IMR-90 (cell line): Measurements from ENCODE around the gene BBS12. TPM values are rescaled to one million over a fixed set of nuclear protein-coding genes. Genes with fewer than 3 reads are reported as not detected.

Experiments used
- ATAC-seq: fragments of 200-7000 bp; cut with Tn5 transposase; 2 replicates; pipeline ENCODE4 v1.9.1; 2020; ENCODE audit warnings: low read depth, mild to moderate bottlenecking, moderate library complexity
- BruUV-seq: library from RNA; stranded (reverse); fragments of 400-500 nt; replicated peaks from 2 replicates; lab custom pipeline; 2021; lab: Mats Ljungman, UMichigan
- CTCF ChIA-PET: fragments of 300-600 bp; formaldehyde crosslinking; extraction: SDS; loops from one replicate; lab custom pipeline; 2021; ENCODE audit warnings: antibody characterized with exemption; lab: Yijun Ruan, JAX
- POLR2A ChIA-PET: fragments of 300-600 bp; sonication (Branson Sonifier 250); formaldehyde crosslinking; loops from one replicate; lab custom pipeline; 2022; ENCODE audit warnings: antibody characterized with exemption; ENCODE audit not compliant: unreplicated experiment; lab: Charles Lee
- DNase-seq: peaks from one replicate; pipeline ENCODE4 v3.0.0; 2013
- H2AFZ ChIP-seq: replicated peaks from 2 replicates; pipeline ENCODE3; 2013; ENCODE audit warnings: low read length, mild to moderate bottlenecking; ENCODE audit not compliant: poor library complexity
- H2AK5ac ChIP-seq: 2 replicates; pipeline ENCODE4 v1.6.1; 2013; ENCODE audit warnings: low read depth, low read length, inconsistent platforms
- H2AK9ac ChIP-seq: replicated peaks from 2 replicates; pipeline ENCODE3; 2013; ENCODE audit warnings: mild to moderate bottlenecking, low read depth, low read length, moderate library complexity; ENCODE audit not compliant: poor library complexity
- H2BK120ac ChIP-seq: 2 replicates; pipeline ENCODE4 v1.6.1; 2013; ENCODE audit warnings: low read depth, low read length, inconsistent platforms
- H2BK15ac ChIP-seq: 3 replicates; pipeline ENCODE4 v1.6.1; 2013; ENCODE audit warnings: low read depth, low read length, inconsistent platforms
- H2BK20ac ChIP-seq: 2 replicates; pipeline ENCODE4 v1.6.1; 2013; ENCODE audit warnings: low read depth, mild to moderate bottlenecking, inconsistent platforms, low read length, moderate library complexity
- H2BK5ac ChIP-seq: 2 replicates; pipeline ENCODE4 v1.6.1; 2013; ENCODE audit warnings: mild to moderate bottlenecking, low read depth, low read length, inconsistent platforms; ENCODE audit not compliant: poor library complexity, severe bottlenecking
- H3K14ac ChIP-seq: replicated peaks from 2 replicates; pipeline ENCODE4 v1.6.1; 2013; ENCODE audit warnings: low read depth, low read length, inconsistent platforms
- H3K18ac ChIP-seq: 2 replicates; pipeline ENCODE4 v1.6.1; 2013; ENCODE audit warnings: low read depth, low read length, control low read depth
- H3K23ac ChIP-seq: 2 replicates; pipeline ENCODE4 v1.6.1; 2013; ENCODE audit warnings: low read depth, low read length, inconsistent platforms
- H3K27ac ChIP-seq: 2 replicates; pipeline ENCODE4 v1.5.1; 2013; ENCODE audit warnings: mild to moderate bottlenecking, control low read depth, low read length; ENCODE audit not compliant: insufficient read depth
- H3K27me3 ChIP-seq: 2 replicates; pipeline ENCODE4 v1.6.1; 2013; ENCODE audit warnings: low read length; ENCODE audit not compliant: control insufficient read depth, insufficient read depth
- H3K36me3 ChIP-seq: 2 replicates; pipeline ENCODE4 v1.6.1; 2013; ENCODE audit warnings: low read length, mixed read lengths; ENCODE audit not compliant: control insufficient read depth, insufficient read depth
- H3K4ac ChIP-seq: 2 replicates; pipeline ENCODE4 v1.6.1; 2013; ENCODE audit warnings: low read depth, low read length, inconsistent platforms
- H3K4me1 ChIP-seq: 2 replicates; pipeline ENCODE4 v1.6.1; 2013; ENCODE audit warnings: low read length, mixed read lengths; ENCODE audit not compliant: control insufficient read depth, insufficient read depth
- H3K4me2 ChIP-seq: 2 replicates; pipeline ENCODE4 v1.6.1; 2013; ENCODE audit warnings: low read depth, mild to moderate bottlenecking, control low read depth, low read length, moderate library complexity
- H3K4me3 ChIP-seq: 2 replicates; pipeline ENCODE4 v1.5.1; 2013; ENCODE audit warnings: low read depth, mild to moderate bottlenecking, control low read depth, low read length, moderate library complexity; ENCODE audit not compliant: insufficient read depth
- H3K56ac ChIP-seq: 2 replicates; pipeline ENCODE4 v1.6.1; 2013; ENCODE audit warnings: low read length, inconsistent platforms; ENCODE audit not compliant: insufficient read depth; ENCODE audit errors: extremely low read depth
- H3K79me1 ChIP-seq, 2 experiments: 2 replicates each; pipeline ENCODE4 v1.6.1; 2013; ENCODE audit warnings: low read length in 2 of 2, inconsistent platforms in 1 of 2, low read depth in 1 of 2
- H3K9ac ChIP-seq: 2 replicates; pipeline ENCODE4 v1.6.1; 2013; ENCODE audit warnings: low read depth, low read length, control low read depth
- H3K9me1 ChIP-seq: 2 replicates; pipeline ENCODE4 v1.6.1; 2013; ENCODE audit warnings: low read length, inconsistent platforms; ENCODE audit not compliant: insufficient read depth
- H3K9me3 ChIP-seq: 2 replicates; pipeline ENCODE4 v1.6.1; 2013; ENCODE audit warnings: low read length; ENCODE audit not compliant: control insufficient read depth, insufficient read depth
- H4K20me1 ChIP-seq: 2 replicates; pipeline ENCODE4 v1.6.1; 2013; ENCODE audit warnings: low read length, inconsistent platforms; ENCODE audit not compliant: insufficient read depth
- H4K5ac ChIP-seq: 2 replicates; pipeline ENCODE4 v1.6.1; 2013; ENCODE audit warnings: mild to moderate bottlenecking, low read depth, low read length, control low read depth
- H4K8ac ChIP-seq, 2 experiments: 2 replicates each; pipeline ENCODE4 v1.6.1; 2013; ENCODE audit warnings: low read depth in 2 of 2, low read length in 2 of 2, control low read depth in 1 of 2, inconsistent platforms in 1 of 2
- H4K91ac ChIP-seq: 2 replicates; pipeline ENCODE4 v1.6.1; 2013; ENCODE audit warnings: low read depth, low read length, inconsistent platforms; ENCODE audit not compliant: insufficient read depth
- BHLHE40 ChIP-seq: fragments of 150-350 bp; IDR thresholded peaks from 2 replicates; pipeline ENCODE4 v1.6.1; 2016; ENCODE audit warnings: mild to moderate bottlenecking, low read depth, low read length
- MXI1 ChIP-seq: IDR thresholded peaks from 2 replicates; pipeline ENCODE4 v1.6.1; 2012; ENCODE audit warnings: low read depth, mild to moderate bottlenecking, low read length, moderate library complexity, borderline replicate concordance
- WGBS, 2 experiments: methylation state at CpG; one replicate each; pipeline versions ENCODE4 v1.1.5 to v1.1.7; 2013; ENCODE audit warnings: missing lambda C conversion rate in 2 of 2; ENCODE audit not compliant: insufficient read length in 1 of 2; ENCODE audit errors: extremely low coverage in 2 of 2; 5-methylcytosine and 5-hydroxymethylcytosine counted together
- dilution Hi-C: fragments of 300-500 bp; cut with HindIII; formaldehyde crosslinking; loops from one replicate; pipeline ENCODE4 v1.14.3; 2018; ENCODE audit warnings: low sequenced_read_pairs; ENCODE audit not compliant: unreplicated experiment
- in situ Hi-C: fragments of 300-500 bp; cut with MboI; formaldehyde crosslinking; loops from 3 replicates; pipeline ENCODE4 v1.14.3; 2019; ENCODE audit warnings: low sequenced_read_pairs, inconsistent platforms, mixed read lengths
- intact Hi-C: fragments of 100-400 bp; cut with micrococcal nuclease; formaldehyde crosslinking; loops from 2 replicates; pipeline ENCODE4 v1.10.0; 2022
- polyA plus RNA-seq, 3 experiments: library from polyadenylated mRNA; depleted of rRNA; stranded (reverse); fragments of >200 nt; gene quantifications; 2 replicates each; pipeline ENCODE4 v1.2.3, GENCODE V29; 2012; ENCODE audit warnings: low replicate concordance in 1 of 3
- total RNA-seq: library from RNA; depleted of rRNA; stranded (reverse); fragments of >200 nt; gene quantifications from 2 replicates; pipeline ENCODE4 v1.2.3, GENCODE V29; 2012
- TF ChIP-seq, protein P1 (sequence below): fragments of 150-350 bp; IDR thresholded peaks from 2 replicates; pipeline ENCODE4 v1.6.1; 2017; ENCODE audit warnings: mild to moderate bottlenecking, antibody characterized with exemption, low read length, low read depth

Gene BBS12
- total and polyA plus RNA-seq, 2 of the 4 experiments (the other 2 are of a cell fraction) = 1.1 to 5.9 TPM

DNA sequence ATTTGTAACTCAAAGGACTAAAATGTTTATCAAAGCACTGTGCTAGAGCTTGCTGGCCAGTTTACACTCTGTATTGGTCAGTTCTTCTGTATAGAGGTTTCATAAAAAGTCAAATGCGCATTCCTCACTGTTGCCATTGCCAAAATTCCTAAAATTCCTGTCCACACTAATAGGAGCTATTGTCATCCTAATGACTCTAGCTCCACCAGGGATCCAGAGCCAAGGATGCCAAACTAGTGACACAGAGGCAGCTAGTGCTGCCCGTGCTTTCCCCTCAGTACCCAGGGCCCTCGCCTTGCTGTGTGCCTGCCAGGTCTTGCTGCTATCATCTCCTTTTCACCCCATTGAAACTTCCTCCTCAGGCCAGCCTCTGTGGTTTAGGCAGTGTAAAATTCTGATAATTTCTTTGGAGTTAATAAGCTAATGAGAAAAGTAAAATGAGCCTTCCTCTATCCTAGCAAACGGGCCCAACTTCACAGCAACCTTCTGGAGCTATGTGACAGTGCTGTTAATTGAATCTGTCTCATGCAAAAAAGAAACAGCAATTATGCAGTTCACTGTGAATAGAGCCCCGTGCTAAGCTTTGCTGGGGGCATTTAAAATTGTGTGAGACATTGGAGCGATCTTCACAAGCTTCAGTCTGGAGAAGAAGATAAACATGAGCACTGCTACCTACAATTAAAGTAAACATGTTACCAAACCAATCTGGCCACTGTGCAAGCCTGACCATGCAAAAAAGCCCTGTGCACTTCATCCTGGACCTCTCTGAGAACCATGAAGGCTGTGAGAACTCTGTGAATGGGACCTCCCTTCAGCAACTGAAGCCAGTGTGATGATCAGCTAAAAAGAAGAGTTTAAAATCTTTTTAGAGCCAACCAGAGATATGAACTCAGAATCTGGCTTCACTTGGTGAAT lies 51.1 kb downstream of the BBS12 start:
- peak overlapping the region; percentile 31 to 83; a peak in 3 of 4 replicates for H4K8ac ChIP-seq
- peak overlapping the region; percentile 69 for H2AFZ ChIP-seq
- dilution Hi-C loops = no loop called here
- DNase-seq (peak; percentile 87), ATAC-seq (peak; percentile 96)
- H3K4me2 ChIP-seq = peak overlapping the region; percentile 39
- 0 out of 4 replicates have a peak, but pooled peaks cover 0 to 2% of the 10 kb centered on the region in 2 experiments for H3K79me1 ChIP-seq
- H4K5ac ChIP-seq = peak overlapping the region; percentile 1; the same call in 1 of the 2 replicates
- H3K4me1 ChIP-seq = peaks cover 7% of the 10 kb centered on the region
- peak overlapping the region; percentile 42 for H3K14ac ChIP-seq
- BruUV-seq = no TSS peak
- H3K4ac ChIP-seq = peak overlapping the region; percentile 87
- peak overlapping the region; percentile 89 for H4K91ac ChIP-seq
- H3K36me3 ChIP-seq = no peaks in the 10 kb centered on the region
- peak overlapping the region; percentile 68; the same call in 1 of the 2 replicates for H3K18ac ChIP-seq
- H3K9me3 ChIP-seq = no peaks in the 10 kb centered on the region
- H3K27ac ChIP-seq = peak overlapping the region; percentile 19
- in situ Hi-C loops = no loop called here
- peaks cover 2% of the 10 kb centered on the region; the same call in 1 of the 2 replicates for H3K9me1 ChIP-seq
- peak overlapping the region; percentile 39 for H2AK9ac ChIP-seq
- H2AK5ac ChIP-seq = peak overlapping the region; percentile 24
- no peak overlapping the region for H3K4me3 ChIP-seq
- CTCF ChIA-PET = interaction anchor here (1.0 kb wide), 1 partner anchor 131 kb away, joined by 4 read pairs; no protein-coding TSS in a partner anchor
- POLR2A ChIA-PET = no interaction called here
- peak overlapping the region; percentile 84 for H2BK5ac ChIP-seq
- H2BK15ac ChIP-seq = peak overlapping the region; percentile 53; the same call in 2 of the 3 replicates
- peak overlapping the region; percentile 83 for H2BK20ac ChIP-seq
- WGBS, 2 experiments = 0% methylated on average over 2 of the region's 6 CpGs; no CpG with 5 or more reads in 1 of the 2 experiments
- H3K56ac ChIP-seq = peak overlapping the region; percentile 82
- TF ChIP-seq BHLHE40 (peak; percentile 84), MXI1 (peak; percentile 18; the same call in 1 of the 2 replicates)
- TF ChIP-seq, protein P1, sequence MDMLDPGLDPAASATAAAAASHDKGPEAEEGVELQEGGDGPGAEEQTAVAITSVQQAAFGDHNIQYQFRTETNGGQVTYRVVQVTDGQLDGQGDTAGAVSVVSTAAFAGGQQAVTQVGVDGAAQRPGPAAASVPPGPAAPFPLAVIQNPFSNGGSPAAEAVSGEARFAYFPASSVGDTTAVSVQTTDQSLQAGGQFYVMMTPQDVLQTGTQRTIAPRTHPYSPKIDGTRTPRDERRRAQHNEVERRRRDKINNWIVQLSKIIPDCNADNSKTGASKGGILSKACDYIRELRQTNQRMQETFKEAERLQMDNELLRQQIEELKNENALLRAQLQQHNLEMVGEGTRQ = no peak
- no peaks in the 10 kb centered on the region for H4K20me1 ChIP-seq
- H3K23ac ChIP-seq = peak overlapping the region; percentile 43
- intact Hi-C loops = loop anchor here (1.0 kb wide), 1 partner anchor 13 kb away; no protein-coding TSS in a partner anchor
- peak overlapping the region; percentile 72 for H2BK120ac ChIP-seq
- peak overlapping the region; percentile 28; the same call in 1 of the 2 replicates for H3K9ac ChIP-seq
- H3K27me3 ChIP-seq = no peaks in the 10 kb centered on the region
